Omental fat pad (tissue), 4 donors: ENCODE measurements around the gene CHCHD6. TPM values are rescaled to one million over a fixed set of nuclear protein-coding genes. Genes with fewer than 3 reads are reported as not detected.

Source experiments
- ATAC-seq: fragments of 150-250 bp; one replicate; pipeline ENCODE4 v1.9.1; 2016; ENCODE audit warnings: mild to moderate bottlenecking, moderate library complexity; ENCODE audit not compliant: low FRiP score
- DNase-seq: peaks from one replicate; pipeline ENCODE4 v3.0.0-alpha.2; 2019; ENCODE audit warnings: low spot score
- total RNA-seq, 4 donors: library from RNA; depleted of rRNA; stranded (reverse); fragments of >200 nt; gene quantifications; one replicate each; pipeline ENCODE4 v1.1.0, GENCODE V29; 2016
- TF ChIP-seq, protein P1 (sequence below), 3 donors: fragments of 450-650 bp; IDR thresholded peaks; one replicate each; pipeline ENCODE4 v1.5.1; 2016 to 2017; ENCODE audit warnings: antibody characterized with exemption in 3 of 3, mild to moderate bottlenecking in 3 of 3, moderate library complexity in 2 of 3

CHCHD6 gene
- total RNA-seq, 4 donors from 2014 or later = 7.5 to 19.7 (median 11.5) TPM

DNA sequence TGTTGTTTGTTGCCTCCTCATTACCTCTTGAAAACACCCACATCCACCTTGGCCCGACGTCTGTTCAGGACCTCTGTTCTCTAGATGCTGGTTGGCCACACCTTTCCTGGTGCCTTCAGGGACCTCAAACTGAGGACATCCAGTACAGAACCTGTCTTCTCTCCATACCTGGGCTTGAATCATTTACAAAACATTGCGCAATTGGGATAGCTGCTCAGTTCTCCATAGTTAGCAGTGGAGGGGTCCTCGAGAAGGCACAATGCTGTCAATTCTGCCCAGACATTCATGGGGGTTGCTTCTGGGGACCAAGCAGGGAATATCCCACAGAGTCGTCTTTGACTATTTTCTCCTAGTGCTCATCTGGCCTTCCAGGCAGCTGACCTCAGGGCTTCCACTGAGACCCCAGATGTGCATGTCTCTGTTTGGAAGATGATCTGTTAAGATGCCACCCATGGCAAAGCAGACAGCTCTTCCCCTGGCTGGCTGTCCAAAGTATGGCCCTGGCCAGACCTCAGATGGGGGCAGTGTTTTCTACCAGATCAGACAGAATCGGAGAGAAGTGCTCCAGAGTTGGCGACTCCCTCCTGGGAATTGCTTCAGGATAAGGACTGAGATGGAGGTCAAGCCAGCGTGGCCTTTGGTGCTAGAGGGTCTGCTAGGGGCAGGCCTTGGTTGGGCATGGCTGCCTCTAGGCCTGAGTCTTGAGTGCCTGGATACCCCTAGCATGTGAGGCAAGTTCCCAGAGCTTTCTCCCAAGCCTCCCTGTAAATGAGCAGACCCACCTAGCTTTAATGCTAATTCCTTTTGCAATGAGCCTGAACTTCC is 46.1 kb downstream of the CHCHD6 start:
- DNase-seq = no peak
- TF ChIP-seq, protein P1, sequence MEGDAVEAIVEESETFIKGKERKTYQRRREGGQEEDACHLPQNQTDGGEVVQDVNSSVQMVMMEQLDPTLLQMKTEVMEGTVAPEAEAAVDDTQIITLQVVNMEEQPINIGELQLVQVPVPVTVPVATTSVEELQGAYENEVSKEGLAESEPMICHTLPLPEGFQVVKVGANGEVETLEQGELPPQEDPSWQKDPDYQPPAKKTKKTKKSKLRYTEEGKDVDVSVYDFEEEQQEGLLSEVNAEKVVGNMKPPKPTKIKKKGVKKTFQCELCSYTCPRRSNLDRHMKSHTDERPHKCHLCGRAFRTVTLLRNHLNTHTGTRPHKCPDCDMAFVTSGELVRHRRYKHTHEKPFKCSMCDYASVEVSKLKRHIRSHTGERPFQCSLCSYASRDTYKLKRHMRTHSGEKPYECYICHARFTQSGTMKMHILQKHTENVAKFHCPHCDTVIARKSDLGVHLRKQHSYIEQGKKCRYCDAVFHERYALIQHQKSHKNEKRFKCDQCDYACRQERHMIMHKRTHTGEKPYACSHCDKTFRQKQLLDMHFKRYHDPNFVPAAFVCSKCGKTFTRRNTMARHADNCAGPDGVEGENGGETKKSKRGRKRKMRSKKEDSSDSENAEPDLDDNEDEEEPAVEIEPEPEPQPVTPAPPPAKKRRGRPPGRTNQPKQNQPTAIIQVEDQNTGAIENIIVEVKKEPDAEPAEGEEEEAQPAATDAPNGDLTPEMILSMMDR (IDR thresholded peaks at IDR 0.05) = no peak
- ATAC-seq = no peak

DNA sequence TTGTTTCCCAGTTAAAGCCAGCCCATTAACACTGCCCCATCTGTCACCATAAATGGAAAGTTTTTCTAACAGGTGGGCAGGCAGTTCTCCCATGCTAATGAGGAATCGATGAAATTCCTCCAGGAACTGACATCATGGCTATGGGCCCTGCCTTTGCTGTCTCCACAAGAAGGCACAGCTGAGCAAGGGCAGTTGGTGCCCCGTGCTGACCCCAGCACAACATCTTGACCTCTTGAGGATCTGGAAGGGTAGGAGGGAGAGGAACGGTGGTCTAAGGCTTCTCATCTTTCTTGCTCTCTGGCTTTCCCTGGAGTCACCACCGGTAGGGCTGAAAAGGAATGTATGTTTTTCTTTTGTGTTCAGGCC is 46.7 kb downstream of the CHCHD6 start:
- TF ChIP-seq, protein P1 (IDR thresholded peaks at IDR 0.05) = no peak
- DNase-seq = no peak
- no peak for ATAC-seq

DNA sequence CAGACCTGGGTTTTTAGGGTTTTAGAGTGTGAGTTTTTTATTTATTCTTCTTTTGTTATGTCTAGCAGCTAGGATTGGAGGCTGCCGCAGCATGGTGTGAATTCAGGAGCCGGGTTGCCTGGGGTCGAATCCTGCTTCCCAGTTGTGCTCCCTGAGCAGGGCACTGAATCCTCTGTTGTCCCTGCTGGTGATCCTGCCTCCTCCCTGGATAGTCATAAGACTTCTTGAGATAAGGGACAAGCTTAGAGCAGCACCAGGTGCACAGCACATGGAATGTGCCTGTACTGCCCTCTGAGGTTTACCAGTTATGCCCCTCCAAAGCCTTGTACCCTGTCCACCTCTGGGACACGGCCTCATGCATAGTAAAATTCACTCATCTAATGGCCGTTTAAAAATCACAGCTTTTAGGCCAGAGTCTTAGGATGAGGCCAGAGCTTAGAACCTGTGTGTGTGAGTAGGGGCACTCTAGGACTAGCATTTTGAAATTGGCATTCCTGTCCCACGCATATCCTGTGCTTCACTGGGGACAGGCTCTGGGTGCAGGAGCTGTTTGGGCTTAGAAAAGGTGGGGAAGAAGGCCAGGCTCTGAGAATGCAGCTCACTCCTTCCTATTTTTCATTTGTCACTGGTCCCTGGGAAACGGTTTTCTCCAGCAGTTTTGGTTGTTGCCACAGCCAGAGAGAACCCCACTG is 47.7 kb downstream of the CHCHD6 start:
- ATAC-seq = no peak
- TF ChIP-seq, protein P1 (IDR thresholded peaks at IDR 0.05) = no peak
- DNase-seq = no peak

DNA sequence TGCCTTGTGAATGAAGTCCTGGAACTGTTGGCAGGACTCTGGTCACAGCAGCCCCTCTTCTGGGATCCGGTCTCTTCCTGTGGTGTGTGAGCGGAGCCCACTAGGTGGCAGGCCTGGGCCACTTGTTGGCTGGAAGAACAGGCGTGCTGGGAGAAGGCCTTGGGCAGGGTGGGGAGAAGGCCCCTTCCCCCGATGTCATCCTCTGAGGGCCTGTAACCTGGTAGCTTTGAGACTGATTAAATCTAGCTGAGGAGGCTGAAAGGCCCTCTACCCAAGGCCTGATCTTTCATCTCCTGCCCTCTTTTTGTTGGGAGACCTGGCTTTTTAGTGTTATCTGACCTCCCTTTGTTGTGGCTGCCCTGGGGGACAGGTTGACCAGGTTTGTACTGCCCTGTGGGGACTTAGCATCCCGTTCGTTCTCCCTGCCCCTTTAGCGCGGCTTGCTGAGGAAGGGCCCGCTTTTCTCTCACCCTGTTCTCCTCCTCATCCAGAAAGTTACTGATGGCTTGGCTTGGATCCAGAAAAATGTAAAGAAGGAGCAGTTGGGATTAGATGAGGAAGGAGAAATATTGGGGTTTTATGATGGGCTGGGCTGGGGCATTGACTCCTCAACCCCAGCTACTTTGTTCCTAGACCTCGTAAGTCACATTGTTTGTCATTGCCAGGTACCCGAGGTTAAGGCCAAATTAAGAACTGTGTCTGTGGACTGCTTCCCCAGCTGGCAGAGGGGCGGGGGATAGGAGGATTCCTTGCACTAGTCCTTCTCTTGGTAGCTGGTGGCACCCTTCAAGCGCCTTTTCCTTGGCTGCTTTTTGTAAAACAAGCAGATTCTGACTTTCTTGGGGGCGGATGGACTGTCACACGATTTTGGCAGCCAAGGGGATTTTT is 48.5 kb downstream of the CHCHD6 start:
- DNase-seq = peak; percentile 60

DNA sequence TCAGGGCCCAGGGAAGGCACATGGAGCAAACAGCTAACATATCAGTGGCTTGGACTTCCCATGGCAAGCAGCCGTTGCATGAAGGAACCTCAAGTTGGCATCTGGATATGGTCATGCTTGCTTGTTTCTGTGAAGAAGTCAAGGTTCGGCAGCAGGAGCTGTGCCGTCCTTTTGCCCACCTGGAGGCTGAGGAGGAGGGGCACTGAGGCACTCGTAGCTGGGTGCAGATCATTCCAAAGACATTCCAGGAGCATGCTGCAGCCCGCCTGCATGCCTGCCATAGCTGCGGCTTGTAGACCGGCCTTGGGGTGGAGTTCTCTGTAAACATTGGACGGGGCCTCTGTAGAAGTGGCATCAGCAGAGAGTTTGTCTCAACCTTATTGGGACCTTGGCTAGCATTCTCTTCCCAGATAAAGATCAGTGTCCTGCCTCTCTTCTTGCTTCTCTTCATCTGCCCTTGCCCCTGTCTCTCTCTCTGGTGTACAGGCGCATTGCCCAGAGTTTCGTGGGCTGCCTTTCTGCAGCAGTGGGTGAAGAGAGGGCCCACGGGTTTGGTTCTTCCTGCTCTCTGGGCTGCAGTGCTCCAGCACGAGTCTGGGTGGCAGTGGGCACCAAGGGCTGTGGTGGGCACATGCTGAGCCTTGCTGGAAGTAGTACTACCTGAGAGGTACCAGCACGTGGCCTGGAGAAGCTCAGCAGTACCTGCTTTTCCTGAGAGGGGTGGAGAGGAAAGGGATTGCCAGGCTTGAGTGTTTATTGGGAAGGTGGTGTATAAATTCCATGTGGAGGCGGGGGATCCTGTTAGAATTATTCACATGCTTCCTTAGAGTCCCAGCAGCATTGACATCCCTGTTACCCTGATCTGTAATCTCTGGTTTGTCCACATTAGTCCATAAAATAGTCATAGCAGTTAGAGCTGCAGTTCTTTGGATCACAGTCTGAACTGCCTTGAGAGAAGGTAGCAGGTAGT is 49.4 kb downstream of the CHCHD6 start:
- no peak for DNase-seq
- TF ChIP-seq, protein P1 (IDR thresholded peaks at IDR 0.05) = no peak
- ATAC-seq = no peak

More for the DNA sequence above, 48.5 kb downstream of the CHCHD6 start:
- TF ChIP-seq, protein P1 (IDR thresholded peaks at IDR 0.05) = peak in 2 of 3 donors; percentile 60 to 88
- ATAC-seq = peak; percentile 79

DNA sequence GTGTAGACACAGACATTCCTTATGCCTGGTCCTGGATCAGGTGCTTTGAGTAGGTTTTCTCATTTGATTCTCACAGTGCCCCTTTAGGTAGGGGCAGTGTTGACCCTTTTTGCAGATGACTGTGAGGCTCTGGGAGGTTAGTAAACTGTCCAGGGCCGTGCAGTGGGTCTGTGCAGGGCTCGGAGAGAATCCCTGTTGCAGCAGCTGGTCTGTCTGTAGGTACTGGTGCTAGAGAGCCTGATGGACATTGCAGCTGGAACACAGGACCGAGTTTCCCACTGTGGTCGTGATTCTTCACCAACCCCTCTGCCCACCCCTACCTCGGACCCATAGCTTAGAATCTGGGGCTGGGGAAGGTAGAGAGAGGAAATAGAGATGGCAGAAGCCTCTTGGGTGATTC is 51.8 kb downstream of the CHCHD6 start:
- ATAC-seq (no peak), DNase-seq (no peak)
- TF ChIP-seq, protein P1 (IDR thresholded peaks at IDR 0.05) = no peak
